CD4-positive, alpha-beta T cell (primary cell): ENCODE results near the gene ST6GALNAC2. TPM values are rescaled to one million over a fixed set of nuclear protein-coding genes. Genes with fewer than 3 reads are reported as not detected.
"Not testable (repeated sequence)": the region's sequence is repeated elsewhere in the genome, so short reads cannot be mapped to it uniquely, and the experiment has no call there.

Source experiments
- ATAC-seq: fragments of 200-7000 bp; cut with Tn5 transposase; one replicate; pipeline ENCODE4 v1.10.0; 2022; ENCODE audit warnings: mild to moderate bottlenecking; ENCODE audit not compliant: poor library complexity
- CTCF ChIA-PET: fragments of 350-600 bp; sonication (Branson Sonifier 250); formaldehyde crosslinking; loops from one replicate; lab custom pipeline; 2021; ENCODE audit warnings: antibody characterized with exemption, inconsistent platforms; lab: Charles Lee
- POLR2A ChIA-PET: fragments of 350-600 bp; sonication (Branson Sonifier 250); formaldehyde crosslinking; loops from one replicate; lab custom pipeline; 2021; ENCODE audit warnings: antibody characterized with exemption, inconsistent platforms; lab: Charles Lee
- DNase-seq, 14 experiments: peaks; one replicate each; pipeline ENCODE4 v3.0.0-alpha.2; 2013 to 2020; ENCODE audit warnings: mixed read lengths in 2 of 14
- H3K27ac ChIP-seq, 2 donors: one replicate each; pipeline versions ENCODE4 v1.5.1 to v1.7.0; 2013; ENCODE audit warnings: low read length in 2 of 2, low read depth in 1 of 2, mild to moderate bottlenecking in 1 of 2
- H3K27me3 ChIP-seq, 2 experiments: 1 replicate in 1 of 2; 2 replicates in 1 of 2; pipeline versions ENCODE4 v1.6.1 to v1.7.0; 2013; ENCODE audit warnings: low read length in 2 of 2, control low read depth in 1 of 2, mild to moderate bottlenecking in 1 of 2, moderate library complexity in 1 of 2; ENCODE audit not compliant: insufficient read depth in 2 of 2, control insufficient read depth in 1 of 2
- H3K36me3 ChIP-seq: one replicate; pipeline ENCODE4 v1.6.1; 2013; ENCODE audit warnings: low read length, control low read depth; ENCODE audit not compliant: insufficient read depth
- H3K4me1 ChIP-seq: one replicate; pipeline ENCODE4 v1.6.1; 2013; ENCODE audit warnings: low read length, control low read depth; ENCODE audit not compliant: insufficient read depth
- H3K4me3 ChIP-seq: one replicate; pipeline ENCODE4 v1.5.1; 2013; ENCODE audit warnings: mild to moderate bottlenecking, low read length, moderate library complexity
- H3K9me3 ChIP-seq, 2 experiments: 1 replicate in 1 of 2; 2 replicates in 1 of 2; pipeline versions ENCODE4 v1.6.1 to v1.7.0; 2013; ENCODE audit warnings: low read length in 2 of 2, mild to moderate bottlenecking in 2 of 2, control low read depth in 1 of 2, moderate library complexity in 1 of 2; ENCODE audit not compliant: control insufficient read depth in 1 of 2, insufficient read depth in 1 of 2
- H3K27ac Mint-ChIP-seq: one replicate; pipeline ENCODE4 v1.8.0; 2020; ENCODE audit warnings: mixed read lengths
- H3K27me3 Mint-ChIP-seq: one replicate; pipeline ENCODE4 v1.8.0; 2021; ENCODE audit warnings: mixed read lengths
- H3K36me3 Mint-ChIP-seq: one replicate; pipeline ENCODE4 v1.8.0; 2021; ENCODE audit warnings: low read depth, mixed read lengths
- H3K4me1 Mint-ChIP-seq: one replicate; pipeline ENCODE4 v1.8.0; 2021; ENCODE audit warnings: low read depth, mixed read lengths
- H3K4me3 Mint-ChIP-seq: one replicate; pipeline ENCODE4 v1.8.0; 2020; ENCODE audit warnings: mild to moderate bottlenecking, mixed read lengths
- H3K9me3 Mint-ChIP-seq: one replicate; pipeline ENCODE4 v1.8.0; 2020; ENCODE audit warnings: mixed read lengths
- intact Hi-C, 2 experiments: fragments of 100-400 bp; cut with DNase I in 1 of 2; cut with micrococcal nuclease in 1 of 2; formaldehyde crosslinking; loops; one replicate each; pipeline versions ENCODE4 v1.15.1 to v1.9.0; 2023 to 2025; cut with DNase I, micrococcal nuclease
- total RNA-seq, 174 experiments: library from RNA in 2 of 174; stranded (reverse) in 2 of 174; gene quantifications; one replicate each; pipeline ENCODE4 v1.2.3 and lab custom pipeline; 2021 to 2026
- TF ChIP-seq, protein P1 (sequence below): fragments of 200-600 bp; IDR thresholded peaks from one replicate; pipeline ENCODE4 v1.8.0; 2022; ENCODE audit warnings: antibody characterized with exemption, mild to moderate bottlenecking

The ST6GALNAC2 gene
- total RNA-seq, 2 experiments from 2014 or later = 0.49 to 1.2 TPM

DNA sequence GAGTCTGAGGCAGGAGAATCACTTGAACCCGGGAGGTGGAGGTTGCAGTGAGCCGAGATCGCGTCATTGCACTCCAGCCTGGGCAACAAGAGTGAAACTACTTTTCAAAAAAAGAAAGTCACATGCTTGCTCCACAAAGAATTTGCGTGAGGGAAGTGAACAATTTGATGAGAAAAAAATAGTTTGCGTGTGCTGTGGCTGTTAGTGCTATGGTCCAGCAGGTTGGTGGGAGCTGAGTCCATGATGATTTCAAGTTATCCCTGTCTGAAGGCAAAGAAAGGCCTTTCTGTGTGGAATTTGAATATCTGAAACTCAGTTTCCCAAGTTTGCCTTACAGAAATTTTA, 24.8 kb downstream of the ST6GALNAC2 start:
- Histone ChIP-seq H3K27me3 (no peaks in the 10 kb centered on the region), H3K27ac (peak overlapping the region; percentile 10 to 59), H3K4me1 (peaks cover 62% of the 10 kb centered on the region), H3K4me3 (peak overlapping the region; percentile 31), H3K9me3 (no peaks in the 10 kb centered on the region), H3K36me3 (peaks cover 44% of the 10 kb centered on the region)
- ChIA-PET POLR2A (interaction anchor here (0.5 to 0.7 kb wide), 4 partner anchors 10 to 538 kb away, joined by 3 to 9 read pairs (median 4); no protein-coding TSS in a partner anchor), CTCF (interaction anchor here (1.5 to 2.4 kb wide), 2 partner anchors 38 to 63 kb away, joined by 4 to 10 read pairs; no protein-coding TSS in a partner anchor)
- intact Hi-C loops = no loop called here
- TF ChIP-seq, protein P1, sequence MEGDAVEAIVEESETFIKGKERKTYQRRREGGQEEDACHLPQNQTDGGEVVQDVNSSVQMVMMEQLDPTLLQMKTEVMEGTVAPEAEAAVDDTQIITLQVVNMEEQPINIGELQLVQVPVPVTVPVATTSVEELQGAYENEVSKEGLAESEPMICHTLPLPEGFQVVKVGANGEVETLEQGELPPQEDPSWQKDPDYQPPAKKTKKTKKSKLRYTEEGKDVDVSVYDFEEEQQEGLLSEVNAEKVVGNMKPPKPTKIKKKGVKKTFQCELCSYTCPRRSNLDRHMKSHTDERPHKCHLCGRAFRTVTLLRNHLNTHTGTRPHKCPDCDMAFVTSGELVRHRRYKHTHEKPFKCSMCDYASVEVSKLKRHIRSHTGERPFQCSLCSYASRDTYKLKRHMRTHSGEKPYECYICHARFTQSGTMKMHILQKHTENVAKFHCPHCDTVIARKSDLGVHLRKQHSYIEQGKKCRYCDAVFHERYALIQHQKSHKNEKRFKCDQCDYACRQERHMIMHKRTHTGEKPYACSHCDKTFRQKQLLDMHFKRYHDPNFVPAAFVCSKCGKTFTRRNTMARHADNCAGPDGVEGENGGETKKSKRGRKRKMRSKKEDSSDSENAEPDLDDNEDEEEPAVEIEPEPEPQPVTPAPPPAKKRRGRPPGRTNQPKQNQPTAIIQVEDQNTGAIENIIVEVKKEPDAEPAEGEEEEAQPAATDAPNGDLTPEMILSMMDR = no peak
- no peaks in the 10 kb centered on the region for H3K27me3 Mint-ChIP-seq
- peaks cover 70% of the 10 kb centered on the region for H3K4me1 Mint-ChIP-seq
- DNase-seq (peak in 2 of 14 experiments; percentile 53 to 54), ATAC-seq (no peak)
- H3K4me3 Mint-ChIP-seq = peak overlapping the region; percentile 79
- H3K36me3 Mint-ChIP-seq = peaks cover 72% of the 10 kb centered on the region
- no peaks in the 10 kb centered on the region for H3K9me3 Mint-ChIP-seq
- peak overlapping the region; percentile 97 for H3K27ac Mint-ChIP-seq

DNA sequence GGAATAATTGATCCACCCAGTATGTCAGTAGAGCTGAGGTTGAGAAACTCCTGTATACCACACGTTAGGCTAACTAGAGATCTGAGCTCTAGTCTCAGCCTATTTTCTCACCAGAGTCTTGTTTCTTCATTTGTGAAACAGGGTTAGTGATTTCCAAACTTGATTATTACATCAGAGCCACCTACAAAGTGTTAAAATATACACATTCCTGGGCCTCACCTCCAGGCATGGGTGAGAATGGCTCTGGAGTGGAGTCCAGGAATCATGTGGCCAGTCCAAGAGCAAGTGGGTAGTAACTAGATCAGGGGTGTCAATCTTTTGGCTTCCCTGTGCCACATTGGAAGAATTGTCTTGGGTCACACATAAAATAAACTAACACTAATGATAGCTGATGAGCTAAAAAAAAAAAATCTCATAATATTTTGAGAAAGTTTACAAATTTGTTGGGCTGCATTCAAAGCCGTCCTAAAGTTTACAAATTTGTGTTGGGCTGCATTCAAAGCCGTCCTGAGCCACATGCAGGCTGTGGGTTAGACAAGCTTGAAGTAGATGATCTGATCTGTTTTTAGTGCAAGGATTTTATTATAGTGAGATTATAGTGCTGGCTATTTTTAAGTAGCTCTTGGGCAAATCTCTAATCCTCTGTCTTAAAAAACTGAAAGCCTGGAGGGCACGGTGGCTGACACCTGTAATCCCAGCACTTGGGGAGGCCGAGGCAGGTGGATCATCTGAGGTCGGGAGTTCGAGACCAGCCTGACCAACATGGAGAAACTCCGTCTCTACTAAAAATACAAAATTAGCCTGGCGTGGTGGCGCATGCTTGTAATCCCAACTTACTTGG, 25.4 kb downstream of the ST6GALNAC2 start:
- H3K27ac ChIP-seq = peak overlapping the region in 1 of 2 donors; percentile 10

DNA sequence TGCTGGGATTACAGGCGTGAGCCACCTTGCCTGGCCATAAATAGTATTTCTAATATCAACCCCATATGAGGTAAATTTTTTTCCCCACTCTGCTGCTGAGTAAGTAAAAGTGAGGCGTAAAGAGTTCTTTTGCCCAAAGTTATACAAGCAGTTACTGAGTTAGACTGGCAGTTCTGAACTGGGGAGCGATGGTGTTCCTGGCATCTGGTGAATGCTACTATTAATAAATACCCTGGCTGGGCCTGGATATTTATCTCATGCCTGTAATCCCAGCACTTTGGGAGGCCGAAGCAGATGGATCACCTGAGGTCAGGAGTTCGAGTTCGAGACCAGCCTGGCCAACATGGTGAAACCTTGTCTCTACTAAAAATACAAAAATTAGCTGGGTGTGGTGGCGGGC, 26.2 kb downstream of the ST6GALNAC2 start:
- ATAC-seq, DNase-seq, H3K9me3 ChIP-seq, H3K27ac ChIP-seq, H3K9me3 Mint-ChIP-seq, H3K27me3 ChIP-seq, H3K27me3 Mint-ChIP-seq: not testable (repeated sequence)
- H3K4me1 ChIP-seq = peaks cover 62% of the 10 kb centered on the region
- peak overlapping the region; percentile 97 for H3K27ac Mint-ChIP-seq
- POLR2A ChIA-PET = interaction anchor here (0.6 to 1.2 kb wide), 3 partner anchors 27 to 167 kb away, joined by 3 to 4 read pairs (median 3); no protein-coding TSS in a partner anchor
- peaks cover 68% of the 10 kb centered on the region for H3K4me1 Mint-ChIP-seq
- H3K4me3 Mint-ChIP-seq = peak overlapping the region; percentile 96
- CTCF ChIA-PET = interaction anchor here (1.3 to 2.4 kb wide), 2 partner anchors 36 to 65 kb away, joined by 6 to 10 read pairs; no protein-coding TSS in a partner anchor
- H3K4me3 ChIP-seq = peak overlapping the region; percentile 95
- peaks cover 58% of the 10 kb centered on the region for H3K36me3 Mint-ChIP-seq
- H3K36me3 ChIP-seq = peaks cover 30% of the 10 kb centered on the region
- intact Hi-C loops = loop anchor here (2.0 to 5.0 kb wide), 4 partner anchors 42 to 155 kb away; no protein-coding TSS in a partner anchor

More for the DNA sequence above, 25.4 kb downstream of the ST6GALNAC2 start:
- Mint-ChIP-seq H3K4me3 (peak overlapping the region; percentile 79), H3K27ac (peak overlapping the region; percentile 97), H3K36me3 (peaks cover 66% of the 10 kb centered on the region), H3K9me3 (no peaks in the 10 kb centered on the region), H3K4me1 (peaks cover 68% of the 10 kb centered on the region), H3K27me3 (no peaks in the 10 kb centered on the region)
- ChIA-PET POLR2A (interaction anchor here (0.6 to 1.2 kb wide), 5 partner anchors 26 to 539 kb away, joined by 3 to 9 read pairs (median 3); no protein-coding TSS in a partner anchor), CTCF (interaction anchor here (0.8 to 2.4 kb wide), 3 partner anchors 21 to 64 kb away, joined by 3 to 10 read pairs (median 6); no protein-coding TSS in a partner anchor)
- intact Hi-C loops = no loop called here
- DNase-seq (no peak), ATAC-seq (no peak)
- TF ChIP-seq, protein P1 = no peak
- Histone ChIP-seq H3K4me1 (peaks cover 62% of the 10 kb centered on the region), H3K36me3 (peaks cover 38% of the 10 kb centered on the region), H3K9me3 (no peaks in the 10 kb centered on the region), H3K27me3 (no peaks in the 10 kb centered on the region), H3K4me3 (peak overlapping the region; percentile 31)
